Endothelial cell (in vitro differentiated cells): ENCODE measurements around the gene TENM3. TPM values are rescaled to one million over a fixed set of nuclear protein-coding genes. Genes with fewer than 3 reads are reported as not detected.
"Not testable (repeated sequence)": the region's sequence is repeated elsewhere in the genome, so short reads cannot be mapped to it uniquely, and the experiment has no call there.

Experiments used
- DNase-seq: peaks from one replicate; pipeline ENCODE4 v3.0.0; 2021; ENCODE audit warnings: low spot score
- H3K27ac Mint-ChIP-seq: one replicate; pipeline ENCODE4 v1.8.0; 2021; ENCODE audit warnings: mixed read lengths, inconsistent platforms; ENCODE audit not compliant: unreplicated experiment
- H3K27me3 Mint-ChIP-seq: one replicate; pipeline ENCODE4 v1.8.0; 2021; ENCODE audit warnings: mild to moderate bottlenecking, moderate library complexity, mixed read lengths, inconsistent platforms; ENCODE audit not compliant: unreplicated experiment
- H3K36me3 Mint-ChIP-seq: one replicate; pipeline ENCODE4 v1.8.0; 2021; ENCODE audit warnings: mild to moderate bottlenecking, low read depth, mixed read lengths, inconsistent platforms; ENCODE audit not compliant: unreplicated experiment
- H3K4me1 Mint-ChIP-seq: one replicate; pipeline ENCODE4 v1.8.0; 2021; ENCODE audit warnings: mild to moderate bottlenecking, mixed read lengths, inconsistent platforms; ENCODE audit not compliant: unreplicated experiment
- H3K4me3 Mint-ChIP-seq: one replicate; pipeline ENCODE4 v1.8.0; 2021; ENCODE audit warnings: mild to moderate bottlenecking, mixed read lengths, inconsistent platforms; ENCODE audit not compliant: unreplicated experiment
- H3K9me3 Mint-ChIP-seq: one replicate; pipeline ENCODE4 v1.8.0; 2021; ENCODE audit warnings: mixed read lengths, inconsistent platforms; ENCODE audit not compliant: unreplicated experiment
- CTCF ChIP-seq: fragments of 200-600 bp; sonication (generic); IDR thresholded peaks from one replicate; pipeline ENCODE4 v1.5.0; 2021; ENCODE audit warnings: antibody characterized with exemption; ENCODE audit not compliant: unreplicated experiment
- total RNA-seq: library from RNA; stranded (reverse); fragmentation: NEBNext Ultra II Directional; extraction: Animal tissue kit (Norgen Biotek cat#: 25700); gene quantifications from one replicate; pipeline ENCODE4 v1.2.1, GENCODE V29; 2021; ENCODE audit not compliant: unreplicated experiment

TENM3 gene
- total RNA-seq, 1 donor from 2014 or later = 29.7 TPM

DNA sequence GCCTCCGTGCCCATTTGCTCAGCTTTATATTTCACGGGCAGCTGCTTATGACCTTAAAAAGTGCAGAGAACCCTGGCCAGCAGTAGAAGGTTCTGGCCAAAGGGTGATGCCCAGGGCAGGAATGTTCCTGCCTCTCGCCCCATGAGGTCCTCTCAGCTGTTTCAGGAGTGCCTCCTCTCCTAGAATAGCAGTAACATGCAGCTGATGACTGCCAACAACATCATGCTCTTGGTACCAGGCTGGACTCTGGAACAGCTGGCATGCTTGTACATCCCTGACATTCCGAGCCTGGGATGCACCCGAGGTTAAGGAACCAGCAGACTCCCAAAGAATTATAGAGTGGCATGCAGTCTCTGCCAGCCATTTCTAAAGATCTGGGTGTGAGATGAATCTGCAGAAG, 11.7 kb upstream of the TENM3 start:
- Mint-ChIP-seq H3K27me3 (peaks cover 1% of the 10 kb centered on the region), H3K36me3 (no peaks in the 10 kb centered on the region), H3K9me3 (no peaks in the 10 kb centered on the region), H3K4me1 (peaks cover 7% of the 10 kb centered on the region), H3K4me3 (no peak overlapping the region), H3K27ac (no peak overlapping the region)
- DNase-seq = no peak
- TF ChIP-seq CTCF = no peak

GRCh38 chr4:182233310-182234090, 9.7 kb upstream of the TENM3 start:
- no peak for DNase-seq
- Mint-ChIP-seq H3K27ac (no peak overlapping the region), H3K27me3 (peaks cover 1% of the 10 kb centered on the region), H3K4me3 (no peak overlapping the region), H3K4me1 (peaks cover 7% of the 10 kb centered on the region), H3K9me3 (no peaks in the 10 kb centered on the region), H3K36me3 (no peaks in the 10 kb centered on the region)
- no peak for TF ChIP-seq CTCF

- no peak overlapping the region for H3K4me3 Mint-ChIP-seq
- peaks cover 4% of the 10 kb centered on the region for H3K4me1 Mint-ChIP-seq
- no peak overlapping the region for H3K27ac Mint-ChIP-seq
- DNase-seq = no peak
- H3K27me3 Mint-ChIP-seq = peaks cover 1% of the 10 kb centered on the region
- TF ChIP-seq CTCF = no peak
- H3K36me3 Mint-ChIP-seq = no peaks in the 10 kb centered on the region
- H3K9me3 Mint-ChIP-seq = no peaks in the 10 kb centered on the region
Measured at GRCh38 chr4:182235021-182235795, 8.0 kb upstream of the TENM3 start.

GRCh38 chr4:182236186-182236585, 7.0 kb upstream of the TENM3 start:
- Mint-ChIP-seq H3K4me1 (no peaks in the 10 kb centered on the region), H3K36me3 (no peaks in the 10 kb centered on the region), H3K27ac (no peak overlapping the region), H3K27me3 (no peaks in the 10 kb centered on the region), H3K4me3 (no peak overlapping the region), H3K9me3 (no peaks in the 10 kb centered on the region)
- no peak for DNase-seq
- TF ChIP-seq CTCF = no peak

DNA sequence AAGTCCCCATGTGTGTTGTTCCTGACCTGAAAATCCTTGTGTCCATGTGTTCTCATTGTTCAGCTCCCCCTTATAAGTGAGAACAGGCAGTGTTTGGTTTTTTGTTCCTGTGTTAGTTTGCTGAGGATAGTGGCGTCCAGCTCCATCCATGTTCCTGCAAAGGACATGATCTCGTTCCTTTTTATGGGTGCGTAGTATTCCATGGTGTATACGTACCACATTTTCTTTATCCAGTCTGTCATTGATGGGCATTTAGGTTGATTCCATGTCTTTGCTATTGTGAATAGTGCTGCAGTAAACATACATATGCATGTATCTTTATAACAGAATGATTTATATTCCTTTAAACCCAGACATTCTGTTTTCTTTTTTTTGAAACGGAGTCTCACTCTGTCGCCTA, 6.2 kb upstream of the TENM3 start:
- not testable (repeated sequence) for H3K4me3 Mint-ChIP-seq, H3K36me3 Mint-ChIP-seq, H3K27me3 Mint-ChIP-seq, H3K9me3 Mint-ChIP-seq, H3K4me1 Mint-ChIP-seq, H3K27ac Mint-ChIP-seq, DNase-seq
